SIG-M5 treated with dmso at 0.1 percent for 504 hours (cell line): Measurements from ENCODE around the gene ZNF791.
A peak's percentile ranks its signal among the peaks of the same experiment; 100 is the strongest.
"Not testable (repeated sequence)": the region's sequence is repeated elsewhere in the genome, so short reads cannot be mapped to it uniquely, and the experiment has no call there.

Experiments used
- DNase-seq: peaks from one replicate; lab custom pipeline; 2025; ENCODE audit not compliant: unreplicated experiment; lab: John Stamatoyannopoulos, UW

The ZNF791 gene

DNA sequence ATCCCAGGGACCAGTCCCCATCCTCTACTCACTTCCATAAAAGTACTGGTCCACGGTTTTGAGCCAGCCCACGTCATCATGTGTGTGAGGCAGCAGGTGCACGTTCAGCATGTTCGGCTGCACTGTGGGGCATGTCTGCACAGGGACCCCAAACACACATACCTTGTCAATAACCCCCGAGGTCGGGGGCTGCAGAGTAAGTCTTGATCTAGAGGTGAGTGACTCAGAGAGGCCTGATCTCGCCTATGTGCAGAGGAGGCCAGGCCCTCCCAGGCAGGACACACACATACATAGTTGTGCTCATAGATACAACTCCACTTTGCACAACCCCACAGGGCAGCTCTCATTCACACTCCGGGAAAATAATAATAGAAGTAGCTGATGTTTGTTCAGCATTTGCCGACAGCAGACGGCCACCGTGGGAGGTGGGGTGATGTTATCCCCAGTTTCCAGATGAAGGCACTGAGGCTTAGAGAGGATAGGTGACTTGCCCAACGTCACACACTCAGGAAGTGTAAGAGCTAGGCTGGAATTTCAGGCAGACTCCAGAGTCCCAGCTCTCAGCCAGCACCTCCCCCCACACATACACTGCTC, 55.0 kb downstream of the ZNF791 start:
- peak; percentile 27 for DNase-seq

DNA sequence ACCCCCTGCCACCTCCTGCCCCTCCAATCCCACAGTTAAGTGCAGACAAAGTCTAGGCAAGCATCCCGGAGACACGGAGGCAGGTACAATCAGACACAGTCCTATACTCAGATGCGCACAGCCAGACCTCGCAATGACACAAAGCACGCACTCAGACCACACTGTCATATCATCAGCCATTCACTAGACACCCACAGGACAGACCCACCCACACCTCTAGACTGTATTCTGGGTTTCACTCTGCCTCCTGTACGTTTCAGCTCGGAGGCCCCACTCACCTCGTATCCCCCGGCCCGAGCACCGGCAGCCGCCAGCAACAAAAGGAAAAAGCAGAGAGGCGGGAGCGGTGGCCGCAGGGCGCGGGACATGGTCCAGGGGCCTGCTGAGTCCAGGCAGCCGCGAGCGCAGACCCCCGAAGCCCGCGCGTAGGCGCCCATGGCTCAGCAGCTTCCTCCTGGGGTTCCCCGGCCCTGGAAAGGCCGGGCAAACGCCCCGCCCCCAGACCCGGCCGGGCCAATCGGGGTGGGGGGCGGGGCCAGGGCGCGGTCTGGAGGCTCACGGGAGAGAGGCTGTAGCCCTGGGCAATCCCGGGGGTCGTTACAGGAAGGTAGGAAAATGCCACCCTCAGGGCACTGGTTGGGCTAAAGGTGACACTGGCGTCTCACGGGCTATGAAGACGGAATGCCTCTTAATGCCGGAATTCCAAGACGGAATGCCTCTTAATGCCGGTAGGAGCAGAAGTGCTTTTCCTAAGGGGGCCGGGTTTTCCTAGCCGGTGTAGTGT, 55.7 kb downstream of the ZNF791 start, which contains the start of the genes MAN2B1 and WDR83:
Gene MAN2B1 (minus strand): TSS at position 478 of the 784 bp plus-strand sequence. CDS start 41 bp downstream, at position 437.
Gene WDR83 (plus strand): TSS at position 543 of the 784 bp plus-strand sequence. CDS start 2,984 bp downstream, outside the sequence.
- peak; percentile 67 for DNase-seq

DNA sequence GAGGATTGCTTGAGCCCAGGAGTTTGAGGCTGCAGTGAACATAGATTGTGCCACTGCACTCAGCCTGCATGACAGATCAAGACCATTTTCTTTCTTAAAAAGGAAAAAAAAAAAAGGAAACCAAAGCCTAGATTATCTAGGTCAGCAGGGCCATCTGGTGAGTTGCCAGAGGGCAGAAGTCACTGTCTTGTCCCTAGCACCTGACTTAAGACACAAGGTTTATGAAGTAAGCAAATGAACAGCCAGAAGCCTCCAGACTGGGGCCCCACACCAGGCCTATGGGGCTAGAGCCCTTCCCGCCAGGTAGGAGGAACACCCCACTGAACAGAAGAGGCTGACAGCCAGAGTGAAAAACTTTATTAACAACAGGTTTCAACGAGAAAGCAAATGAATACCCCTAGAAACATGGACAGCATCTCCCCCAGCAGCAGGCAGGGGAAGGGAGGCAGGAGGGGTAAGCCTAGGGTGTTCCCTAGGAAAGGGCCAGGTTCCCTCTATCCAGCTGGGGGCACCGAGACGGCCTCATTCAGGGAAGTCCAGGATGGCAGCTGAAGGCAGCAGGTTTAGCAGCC, 57.1 kb downstream of the ZNF791 start:
- DNase-seq: no peak

DNA sequence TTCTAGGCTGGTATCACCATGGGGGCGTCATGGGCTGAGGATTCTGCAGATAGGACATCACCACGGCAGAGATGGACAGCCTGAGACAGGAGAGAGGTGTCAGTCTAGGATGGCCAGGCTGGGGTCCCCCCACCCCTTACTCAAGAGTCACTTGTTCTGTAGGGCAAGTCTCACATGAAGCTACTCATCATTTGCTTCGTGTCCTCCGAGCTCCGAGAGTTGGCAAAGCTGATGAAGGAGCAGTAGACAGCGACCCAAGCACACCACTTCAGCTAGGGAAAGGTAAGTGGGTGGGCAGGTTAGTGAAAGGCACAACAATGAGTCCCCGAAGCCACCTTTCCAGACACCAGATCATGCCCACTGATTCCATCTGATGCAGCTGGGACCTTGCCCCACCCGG, 57.6 kb downstream of the ZNF791 start:
- DNase-seq: no peak

DNA sequence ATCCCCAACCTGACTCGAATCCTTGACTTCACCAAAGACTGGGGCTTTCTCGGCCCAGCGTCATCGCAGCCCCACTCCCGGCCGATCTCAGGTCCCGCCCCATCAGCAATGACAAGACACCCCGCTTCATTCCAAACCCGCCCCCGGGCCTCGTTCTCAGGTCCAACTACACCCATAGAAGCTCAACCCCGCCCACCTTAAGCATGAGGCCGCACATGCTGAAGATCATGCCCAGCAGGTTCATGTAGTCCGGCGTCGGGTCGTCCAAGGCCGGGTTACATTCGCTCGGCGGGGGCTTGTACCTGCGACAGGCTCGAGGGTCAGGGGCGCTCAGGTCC, 58.2 kb downstream of the ZNF791 start:
- DNase-seq: peak; percentile 10

DNA sequence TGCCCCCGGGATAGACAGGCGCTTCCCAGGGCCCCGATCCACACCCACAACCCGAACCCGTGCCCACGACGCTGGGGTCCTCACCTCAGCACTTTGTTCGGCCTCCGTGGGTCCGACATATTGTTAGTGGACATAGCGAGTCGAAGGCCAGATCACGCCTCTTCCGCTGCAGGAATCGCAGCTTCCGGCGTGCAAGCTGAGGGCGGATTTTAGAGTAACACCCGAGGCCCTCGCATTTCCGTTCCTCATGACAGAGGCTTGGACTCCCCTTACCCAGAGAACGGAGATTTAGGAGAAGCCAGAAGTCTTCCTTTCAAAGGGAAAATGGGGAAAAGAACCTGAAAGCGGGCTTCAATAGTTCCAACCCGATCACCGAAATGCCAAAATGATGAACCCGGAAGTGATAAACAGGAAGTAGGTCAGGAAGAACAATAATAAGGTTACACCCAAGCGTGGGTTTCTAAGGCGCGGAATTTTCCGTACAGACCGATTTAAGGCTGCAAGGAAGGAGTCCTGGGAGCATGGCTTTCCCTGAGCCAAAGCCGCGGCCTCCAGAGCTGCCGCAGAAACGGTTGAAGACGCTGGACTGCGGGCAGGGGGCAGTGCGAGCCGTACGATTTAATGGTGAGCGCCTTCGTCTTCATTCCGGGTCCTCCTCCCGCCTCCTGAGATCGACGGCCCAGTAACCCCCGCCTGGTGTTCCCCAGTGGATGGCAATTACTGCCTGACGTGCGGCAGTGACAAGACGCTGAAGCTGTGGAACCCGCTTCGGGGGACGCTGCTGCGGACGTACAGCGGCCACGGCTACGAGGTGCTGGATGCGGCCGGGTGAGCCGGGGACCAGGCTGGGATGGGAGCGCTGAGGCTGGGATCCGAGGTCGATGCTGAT, 58.8 kb downstream of the ZNF791 start:
- DNase-seq: peak; percentile 78

DNA sequence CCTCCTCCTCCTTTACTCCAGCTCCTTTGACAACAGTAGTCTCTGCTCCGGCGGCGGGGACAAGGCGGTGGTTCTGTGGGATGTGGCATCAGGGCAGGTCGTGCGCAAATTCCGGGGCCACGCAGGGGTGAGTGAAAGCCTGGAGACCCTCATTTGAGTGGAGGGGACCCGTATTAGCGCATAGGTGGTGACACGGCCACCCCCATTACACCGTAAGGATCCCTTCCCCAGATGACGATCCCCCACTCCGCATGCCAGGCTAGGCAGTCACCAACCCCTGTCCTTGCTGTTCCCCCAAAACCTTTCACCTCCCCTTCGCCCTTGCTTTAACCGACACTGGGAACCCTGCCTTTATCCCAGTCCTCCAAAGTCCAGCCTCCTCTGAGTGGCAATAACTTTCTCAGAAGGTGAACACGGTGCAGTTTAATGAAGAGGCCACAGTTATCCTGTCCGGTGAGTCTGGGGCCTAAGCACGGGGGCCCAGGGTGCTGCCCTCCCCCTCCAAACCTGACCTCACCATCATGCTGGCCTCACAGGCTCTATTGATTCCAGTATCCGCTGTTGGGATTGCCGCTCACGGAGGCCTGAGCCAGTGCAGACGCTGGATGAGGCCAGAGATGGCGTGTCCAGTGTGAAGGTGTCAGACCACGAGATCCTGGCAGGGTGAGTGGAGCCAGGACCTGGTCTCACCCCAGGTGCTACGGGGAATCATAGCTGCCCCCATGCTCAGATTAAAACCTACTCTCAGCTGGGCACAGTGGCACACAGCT, 59.6 kb downstream of the ZNF791 start:
- no peak for DNase-seq

DNA sequence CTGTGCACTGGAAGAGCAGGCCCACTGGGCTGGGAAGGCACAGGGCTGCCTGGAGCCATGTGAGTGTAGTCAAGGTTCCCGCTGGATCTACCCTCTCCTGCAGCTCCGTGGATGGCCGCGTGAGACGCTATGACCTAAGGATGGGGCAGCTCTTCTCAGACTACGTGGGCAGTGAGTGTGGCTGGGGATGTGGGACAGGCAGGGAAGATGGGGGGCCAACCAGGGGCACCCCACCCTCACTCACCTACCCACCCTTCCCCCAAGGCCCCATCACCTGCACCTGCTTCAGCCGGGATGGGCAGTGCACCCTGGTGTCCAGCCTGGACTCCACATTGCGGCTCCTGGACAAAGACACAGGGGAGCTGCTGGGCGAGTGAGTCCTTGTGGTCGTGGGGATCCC, 62.0 kb downstream of the ZNF791 start:
- DNase-seq: no peak

DNA sequence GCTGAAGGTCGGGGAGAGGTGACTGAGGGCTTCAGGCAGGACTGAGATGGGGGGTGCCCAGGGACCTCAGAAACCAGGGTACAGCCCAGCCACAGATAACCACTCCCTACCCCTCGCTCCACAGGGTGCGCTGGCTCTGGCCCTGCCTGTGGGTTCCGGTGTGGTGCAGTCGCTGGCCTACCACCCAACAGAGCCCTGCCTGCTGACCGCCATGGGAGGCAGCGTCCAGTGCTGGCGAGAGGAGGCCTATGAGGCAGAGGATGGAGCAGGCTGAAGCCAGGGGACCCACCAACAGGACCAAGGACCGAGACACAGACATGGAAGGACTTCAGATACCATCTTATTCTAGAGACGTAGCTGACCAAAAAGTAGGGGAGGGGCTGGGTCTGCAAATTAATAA, 64.7 kb downstream of the ZNF791 start:
- no peak for DNase-seq

DNA sequence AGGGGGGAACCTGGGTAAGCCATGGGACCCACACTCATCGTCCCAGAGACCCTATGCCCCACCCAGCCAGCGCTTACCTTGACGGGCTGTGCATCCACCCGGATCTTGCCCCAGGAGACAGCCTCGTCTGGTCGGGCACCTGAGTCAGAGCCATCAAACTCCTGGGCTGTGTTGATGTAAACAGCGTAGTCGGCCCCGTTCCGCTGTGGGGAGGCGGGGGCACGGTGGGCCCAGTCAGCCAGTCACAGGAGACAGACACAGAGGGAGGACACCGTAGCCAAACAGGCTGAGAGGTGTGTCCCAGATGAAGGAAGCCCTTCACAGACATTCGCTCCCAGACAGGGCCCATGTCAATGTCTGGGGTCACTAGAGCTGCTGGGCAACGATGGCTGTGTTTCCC, 65.2 kb downstream of the ZNF791 start:
- DNase-seq: no peak

DNA sequence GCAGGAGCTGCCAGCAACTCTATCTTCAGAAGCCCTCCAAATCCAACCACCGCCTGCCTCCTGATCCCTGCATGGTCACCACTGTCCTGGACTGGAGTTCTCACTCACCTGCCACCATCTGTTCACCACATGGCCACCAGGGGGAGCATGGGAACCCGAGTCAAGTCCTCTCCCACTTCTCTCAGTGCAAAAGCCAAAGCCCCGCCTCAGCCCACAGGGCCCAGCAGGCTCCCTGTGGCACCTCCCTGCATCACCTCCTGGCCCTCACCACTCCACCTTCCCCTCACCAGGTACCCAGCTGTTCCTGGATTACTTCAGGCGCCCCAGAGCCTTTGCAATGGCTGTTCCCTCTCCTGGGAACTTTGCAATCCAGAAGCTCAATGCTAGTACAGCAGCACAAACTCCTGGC, 65.7 kb downstream of the ZNF791 start:
- DNase-seq: peak; percentile 57

DNA sequence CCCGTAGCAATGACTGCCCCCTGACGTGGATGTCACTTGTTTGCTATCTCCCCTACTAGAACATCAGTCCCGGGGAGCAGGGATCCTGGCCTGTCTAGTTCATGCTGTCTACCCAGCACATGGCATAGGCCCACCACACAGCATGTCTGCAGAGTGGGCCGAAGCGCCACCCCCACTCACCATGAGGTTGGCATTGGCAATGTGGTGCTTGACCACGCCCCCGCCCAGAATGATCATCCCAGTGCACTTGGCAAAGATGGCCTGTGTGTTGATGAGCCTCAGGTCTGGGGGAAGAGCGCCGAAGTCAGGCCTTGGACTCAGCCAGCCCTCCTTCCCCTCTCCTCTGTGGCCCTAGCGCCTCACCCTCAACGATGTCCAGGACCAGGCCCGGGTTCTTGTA, 66.2 kb downstream of the ZNF791 start:
- no peak for DNase-seq

DNA sequence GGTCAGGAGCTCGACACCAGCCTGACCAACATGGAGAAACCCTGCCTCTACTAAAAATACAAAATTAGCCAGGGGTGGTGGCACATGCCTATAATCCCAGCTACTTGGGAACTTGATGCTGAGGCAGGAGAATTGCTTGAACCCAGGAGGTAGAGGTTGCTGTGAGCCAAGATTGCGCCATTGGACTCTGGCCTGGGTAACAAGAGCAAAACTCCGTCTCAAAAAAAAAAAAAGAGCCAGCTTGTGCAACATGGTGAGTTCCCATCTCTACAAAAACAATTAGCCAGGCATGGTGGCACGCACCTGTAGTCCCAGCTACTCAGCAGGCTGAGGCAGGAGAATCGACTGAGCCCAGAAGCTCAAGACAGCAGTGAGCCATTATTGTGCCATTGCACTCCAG, 67.3 kb downstream of the ZNF791 start:
- DNase-seq: not testable (repeated sequence)

DNA sequence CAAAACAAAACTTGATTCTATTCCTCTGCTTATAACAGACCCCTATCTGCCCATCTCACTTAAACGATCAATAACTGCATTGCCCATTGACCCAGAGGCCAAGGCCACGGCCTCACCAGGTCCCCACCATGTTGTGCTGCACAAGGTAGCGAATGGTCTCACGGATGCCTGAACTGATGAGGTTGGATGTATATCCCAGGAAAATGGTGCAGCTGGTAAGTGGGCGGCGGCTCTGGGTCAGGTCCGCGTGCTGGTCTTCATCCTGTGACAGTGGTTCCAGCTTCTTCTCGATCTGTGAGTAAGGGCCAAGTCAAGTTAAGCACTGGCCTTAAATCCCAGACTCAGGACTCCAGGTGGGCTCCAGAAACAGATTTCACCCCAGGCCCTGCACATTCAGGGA, 69.3 kb downstream of the ZNF791 start:
- no peak for DNase-seq

DNA sequence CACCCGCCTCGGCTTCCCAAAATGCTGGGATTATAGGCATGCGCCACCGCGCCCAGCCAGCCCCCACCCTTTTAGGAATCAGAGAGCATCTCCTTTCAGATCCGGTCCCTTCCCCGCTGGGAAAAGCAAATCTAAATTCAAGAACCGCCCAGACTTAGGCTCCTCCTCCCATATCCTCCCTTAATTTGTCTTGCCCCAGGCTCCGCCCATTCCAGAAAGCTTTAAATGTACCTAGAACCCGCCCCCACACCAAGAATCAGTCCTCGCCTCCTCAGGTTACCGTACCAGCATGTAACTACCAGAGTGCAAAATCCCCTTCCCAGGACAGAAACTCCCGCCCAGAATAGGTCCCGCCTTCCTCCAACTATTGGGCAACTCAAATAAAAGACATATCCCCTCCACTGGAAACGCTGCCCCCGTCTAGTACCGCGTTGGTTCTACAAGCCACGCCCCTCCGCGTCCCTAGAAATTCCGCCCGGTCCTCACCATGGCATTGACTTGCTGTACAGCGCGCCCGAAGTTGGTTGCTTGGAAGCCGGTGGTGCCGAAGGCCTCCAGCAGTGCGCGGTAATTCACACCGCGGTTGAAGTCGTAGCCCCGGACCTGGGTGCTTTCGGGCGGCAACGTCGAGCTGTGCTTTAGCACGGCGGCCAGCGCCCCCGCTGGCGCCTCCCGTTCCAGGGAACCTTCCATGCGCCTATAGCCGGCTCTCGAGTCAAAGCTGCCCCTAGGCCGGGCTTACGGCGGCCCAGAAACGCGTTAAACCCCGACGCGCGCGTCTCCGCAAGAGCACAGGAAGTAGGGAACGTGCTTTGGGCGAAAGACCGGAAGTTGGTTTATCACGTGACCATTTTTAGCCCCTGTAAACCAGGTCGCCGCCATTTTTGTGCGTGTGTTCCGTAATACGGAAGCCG, 70.6 kb downstream of the ZNF791 start, which contains the start of gene DHPS:
Gene DHPS (minus strand): TSS at position 807 of the 914 bp plus-strand sequence. CDS start 114 bp downstream, at position 693.
- peak; percentile 96 for DNase-seq
